Suppressor macrophage (primary cell): ENCODE measurements around the gene HSCB.
"Not testable (repeated sequence)": the region's sequence is repeated elsewhere in the genome, so short reads cannot be mapped to it uniquely, and the experiment has no call there.

ENCODE experiments used
- DNase-seq, 4 experiments: peaks; one replicate each; pipeline ENCODE4 v3.0.0-alpha.2; 2020 to 2022

Gene HSCB

DNA sequence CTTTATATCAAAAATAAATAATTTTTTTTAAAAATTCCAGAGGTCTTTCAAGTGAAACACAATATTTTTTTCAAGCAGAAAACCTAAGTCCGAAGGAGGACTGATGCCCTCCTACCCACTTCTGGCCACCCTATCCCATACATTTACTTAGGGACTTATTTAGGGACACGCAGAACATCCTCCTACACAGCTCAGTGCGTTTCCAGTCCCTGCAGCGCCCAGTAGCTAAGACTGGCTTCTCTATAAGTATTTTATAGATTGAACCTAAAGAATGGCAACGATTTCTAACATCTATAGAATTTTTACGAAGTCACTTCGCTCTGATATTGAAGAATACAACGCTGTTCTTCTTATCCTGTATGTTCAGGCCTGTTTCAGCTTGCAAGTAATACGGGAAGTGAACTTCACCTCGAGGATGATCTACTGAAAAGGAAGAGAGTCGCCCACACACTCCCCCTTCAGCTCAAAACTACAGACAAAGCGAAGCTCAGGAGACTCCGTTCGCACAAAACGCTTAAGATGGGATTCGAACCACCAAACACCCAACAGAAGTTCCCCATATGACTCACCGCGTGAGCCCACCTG, 547 bp upstream of the HSCB start:
- no peak for DNase-seq

DNA sequence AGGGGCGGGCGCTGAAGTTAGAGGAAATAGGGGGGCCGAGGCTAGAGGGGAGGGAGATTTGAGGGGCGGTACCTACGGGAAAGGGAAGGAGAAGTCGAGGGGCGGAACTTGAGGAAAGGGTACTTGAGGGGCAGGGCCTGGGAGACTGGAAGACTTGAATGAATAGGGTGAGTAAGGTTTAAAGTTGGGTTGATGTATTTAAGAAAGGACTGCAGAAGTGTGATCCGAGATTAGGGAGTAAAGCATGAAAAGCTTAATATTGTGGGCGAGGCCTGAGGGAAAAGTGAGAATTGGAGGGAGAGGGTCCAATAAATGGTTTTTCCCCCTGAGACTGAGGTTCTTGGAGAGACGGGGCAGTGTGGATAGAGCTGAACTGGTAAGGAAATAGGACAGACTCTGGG, 723 bp downstream of the HSCB start:
- no peak for DNase-seq

DNA sequence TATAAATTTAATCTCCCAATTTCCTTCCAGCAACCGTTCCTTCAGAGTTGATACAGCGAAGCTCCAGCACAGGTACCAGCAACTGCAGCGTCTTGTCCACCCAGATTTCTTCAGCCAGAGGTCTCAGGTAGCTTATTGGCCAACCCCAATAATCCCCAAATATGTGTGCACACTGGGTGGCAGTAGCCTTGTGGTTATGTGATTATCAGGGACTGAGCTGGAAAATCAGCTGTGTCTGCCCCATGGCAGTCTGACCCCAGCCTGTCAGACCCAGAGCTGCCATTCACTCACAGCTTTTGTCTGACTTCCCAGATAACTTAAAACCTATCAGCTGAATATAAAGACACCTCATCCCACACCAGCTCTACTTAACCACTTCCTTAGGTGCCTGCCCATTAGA, 2.0 kb downstream of the HSCB start:
- DNase-seq, result no peak

DNA sequence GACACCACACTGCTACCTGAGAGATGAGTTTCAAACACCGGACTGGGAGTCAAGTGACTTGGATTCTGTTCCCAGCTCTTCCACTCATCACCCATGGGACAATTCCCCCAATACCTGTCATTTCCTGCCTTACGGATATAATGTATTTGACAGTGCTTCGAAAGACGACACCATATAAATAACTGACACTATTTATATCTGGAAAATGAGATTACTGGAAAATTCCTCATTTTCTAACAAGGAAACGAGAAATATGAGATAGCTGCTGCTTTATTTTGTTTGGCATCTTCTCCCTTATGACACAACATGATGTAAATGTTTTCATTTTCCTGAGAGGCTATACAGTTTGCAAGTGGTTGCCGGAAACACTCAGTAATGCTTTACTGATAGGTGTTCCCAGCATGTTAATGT, 8.6 kb downstream of the HSCB start:
- no peak for DNase-seq

DNA sequence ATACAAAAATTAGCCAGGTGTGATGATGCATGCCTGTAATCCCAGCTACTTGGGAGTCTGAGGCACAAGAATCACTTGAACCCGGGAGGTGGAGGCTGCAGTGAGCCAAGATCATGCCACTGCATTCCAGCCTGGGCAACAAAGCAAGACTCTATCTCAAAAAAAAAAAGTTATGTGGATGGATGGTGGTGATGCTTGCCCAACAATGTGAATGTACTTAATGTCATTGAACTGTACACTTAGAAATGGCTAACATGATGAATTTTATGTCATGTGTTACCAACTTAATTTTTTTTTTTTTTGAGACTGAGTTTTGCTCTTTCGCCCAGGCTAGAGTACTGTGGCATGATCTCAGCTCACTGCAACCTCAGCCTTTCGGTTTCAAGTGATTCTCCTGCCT, 12.7 kb downstream of the HSCB start:
- not testable (repeated sequence) for DNase-seq

DNA sequence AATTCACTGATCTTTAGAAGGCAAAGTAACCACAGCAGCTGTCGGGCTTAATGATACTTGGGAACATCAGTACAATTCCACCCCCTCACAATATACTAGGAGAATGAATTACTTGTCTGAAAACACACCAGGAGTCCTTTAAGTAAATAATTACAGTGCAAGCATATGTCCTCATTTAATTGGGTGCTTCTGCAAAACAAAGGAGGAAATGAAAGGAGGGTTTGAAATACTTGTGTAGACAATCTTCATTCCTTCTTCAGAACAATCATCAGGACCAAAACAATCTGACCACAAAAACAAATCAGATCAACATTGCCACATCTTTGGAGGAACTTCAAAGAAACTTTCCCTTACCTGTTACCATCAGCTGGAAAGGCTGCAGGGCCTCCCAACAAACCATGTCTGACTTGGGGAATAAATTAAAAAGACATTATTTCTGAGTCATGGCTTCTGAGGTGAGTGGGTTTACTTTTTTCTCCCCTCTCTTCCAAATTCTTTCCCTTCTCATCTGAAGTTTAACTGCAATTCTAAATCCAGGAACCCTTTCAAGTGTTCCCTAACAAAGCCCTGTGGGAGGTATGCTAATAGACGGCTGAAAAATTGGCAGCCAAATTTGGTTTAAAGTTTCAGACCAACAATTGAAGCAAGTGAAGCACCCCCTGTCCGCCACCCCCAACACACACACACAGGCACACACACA, 18.2 kb downstream of the HSCB start:
- peak in 2 of 4 experiments; percentile 47 to 55 for DNase-seq

DNA sequence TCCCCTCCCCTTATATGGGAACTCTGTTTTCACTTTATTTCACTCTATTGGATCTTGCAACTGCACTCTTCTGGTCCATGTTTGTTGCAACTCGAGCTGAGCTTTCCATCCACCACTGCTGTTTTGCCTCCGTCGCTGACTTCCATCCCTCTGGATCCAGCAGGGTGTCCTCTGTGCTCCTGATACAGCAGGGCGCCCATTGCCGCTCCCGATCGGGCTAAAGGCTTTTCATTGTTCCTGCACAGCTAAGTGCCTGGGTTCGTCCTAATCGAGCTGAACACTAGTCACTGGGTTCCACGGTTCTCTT, 19.6 kb downstream of the HSCB start:
- no peak for DNase-seq

DNA sequence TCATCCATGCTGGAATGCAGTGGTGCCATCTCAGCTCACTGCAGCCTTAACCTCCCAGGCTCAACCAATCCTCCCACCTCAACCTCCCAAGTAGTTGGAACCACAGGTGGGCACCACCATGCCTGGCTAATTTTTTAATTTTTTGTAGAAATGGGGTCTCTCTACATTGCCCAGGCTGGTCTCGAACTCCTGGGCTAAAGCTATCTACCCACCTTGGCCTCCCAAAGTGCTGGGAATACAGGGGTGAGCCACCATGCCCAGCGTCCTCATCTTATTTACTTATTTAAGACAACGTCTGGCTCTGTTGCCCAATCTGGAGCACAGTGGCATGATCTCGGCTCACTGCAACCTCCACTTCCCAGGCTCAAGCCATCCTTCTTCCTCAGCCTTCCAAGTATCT, 20.2 kb downstream of the HSCB start:
- not testable (repeated sequence) for DNase-seq

DNA sequence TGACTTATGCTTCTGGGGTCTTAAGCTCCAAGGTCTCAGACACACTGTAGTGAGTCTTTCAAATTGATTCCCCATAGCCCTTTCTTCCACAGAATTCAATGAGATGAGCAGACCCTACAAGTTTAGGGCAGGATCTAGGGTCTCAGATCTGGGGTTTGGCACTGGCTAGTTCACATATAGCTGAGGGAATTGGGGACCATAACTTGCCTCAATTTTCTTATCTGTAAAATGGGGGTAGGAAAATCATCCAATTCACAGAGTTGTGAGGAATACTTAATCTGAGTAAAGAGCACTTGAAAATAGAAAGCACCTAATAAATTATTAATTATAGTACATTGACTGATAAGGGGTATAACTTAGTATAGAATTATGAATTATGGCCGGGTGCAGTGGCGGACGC, 24.8 kb downstream of the HSCB start:
- no peak for DNase-seq

DNA sequence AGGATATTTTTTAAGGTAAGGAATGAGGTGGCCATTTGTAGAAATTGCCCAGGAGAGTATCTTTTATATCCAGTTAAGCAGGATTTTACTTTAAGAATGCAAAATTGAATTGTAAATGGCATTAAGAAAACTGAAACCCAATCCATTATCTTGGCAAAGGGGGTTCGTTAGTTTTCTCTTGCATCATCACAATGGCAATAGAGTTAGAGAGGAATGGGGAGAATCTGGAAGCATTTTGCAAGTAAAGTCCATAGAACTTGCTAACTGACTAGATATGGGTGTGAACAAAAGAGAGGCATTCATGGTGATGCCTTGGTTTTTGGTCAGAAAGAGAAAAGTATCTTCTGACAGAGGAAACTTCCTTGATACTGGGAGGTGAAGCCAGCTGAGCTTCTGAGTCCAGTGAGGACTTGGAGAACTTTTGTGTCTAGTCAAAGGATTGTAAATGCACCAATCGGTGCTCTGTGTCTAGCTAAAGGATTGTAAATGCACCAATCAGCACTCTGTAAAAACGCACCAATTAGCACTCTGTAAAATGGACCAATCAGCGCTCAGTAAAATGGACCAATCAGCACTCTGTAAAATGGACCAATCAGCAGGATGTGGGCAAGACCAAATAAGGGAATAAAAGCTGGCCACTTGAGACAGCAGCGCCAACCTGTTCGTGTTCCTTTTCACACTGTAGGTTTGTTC, 27.0 kb downstream of the HSCB start:
- DNase-seq, result no peak

DNA sequence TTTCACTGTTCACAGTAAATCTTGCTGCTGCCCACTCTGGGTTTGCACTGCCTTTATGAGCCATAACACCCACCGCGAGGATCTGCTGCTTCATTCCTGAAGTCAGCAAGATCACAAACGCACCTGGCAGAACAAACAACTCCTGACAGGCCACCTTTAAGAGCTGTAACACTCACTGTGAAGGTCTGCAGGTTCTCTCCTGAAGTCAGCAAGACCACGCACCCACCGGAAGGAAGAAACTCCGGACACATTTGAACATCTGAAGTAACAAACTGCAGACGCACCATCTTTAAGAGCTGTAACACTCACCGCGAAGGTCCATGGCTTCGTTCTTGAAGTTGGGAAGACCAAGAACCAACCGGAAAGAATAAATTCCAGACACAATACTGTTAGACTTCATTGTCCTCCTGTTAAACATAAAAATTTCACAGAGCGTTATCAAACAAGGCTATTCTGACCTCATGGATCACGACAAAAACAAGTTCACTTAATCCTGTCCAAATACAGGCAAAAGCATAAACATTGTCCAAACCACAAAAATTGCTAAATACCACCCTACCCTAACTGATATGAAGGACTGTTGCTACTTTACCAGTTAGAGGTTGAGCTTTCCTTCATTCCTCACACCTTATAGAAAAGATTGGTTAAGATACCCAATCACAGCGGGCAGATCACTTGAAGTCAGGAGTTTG, 27.7 kb downstream of the HSCB start:
- no peak for DNase-seq

DNA sequence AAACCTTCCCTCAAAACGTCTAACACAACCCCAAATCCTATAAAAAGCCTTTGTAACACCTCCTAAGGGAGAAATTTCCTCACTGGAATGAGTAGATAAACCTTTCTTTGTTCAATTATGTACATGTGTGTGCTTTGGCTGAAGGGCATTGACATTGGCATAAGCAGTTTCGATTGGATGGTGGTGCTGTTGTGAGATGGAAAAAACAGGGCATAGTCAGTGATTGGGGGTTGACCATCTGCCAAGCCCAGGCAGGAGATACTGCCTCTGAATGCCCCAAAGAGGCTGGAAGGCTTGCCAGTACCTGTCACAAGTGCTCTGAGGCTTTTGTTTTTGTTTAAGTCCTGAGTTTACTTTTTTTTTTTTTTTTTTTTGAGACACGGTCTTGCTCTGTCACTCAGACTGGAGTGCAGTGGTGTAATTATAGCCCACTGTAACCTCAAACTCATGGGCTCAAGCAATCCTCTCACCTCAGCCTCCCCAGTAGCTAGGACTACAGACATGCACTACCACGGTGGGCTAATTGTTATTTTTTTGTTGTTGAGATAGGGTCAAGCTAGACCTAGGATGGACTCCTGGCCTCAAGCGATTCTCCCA, 29.5 kb downstream of the HSCB start:
- DNase-seq, result no peak

DNA sequence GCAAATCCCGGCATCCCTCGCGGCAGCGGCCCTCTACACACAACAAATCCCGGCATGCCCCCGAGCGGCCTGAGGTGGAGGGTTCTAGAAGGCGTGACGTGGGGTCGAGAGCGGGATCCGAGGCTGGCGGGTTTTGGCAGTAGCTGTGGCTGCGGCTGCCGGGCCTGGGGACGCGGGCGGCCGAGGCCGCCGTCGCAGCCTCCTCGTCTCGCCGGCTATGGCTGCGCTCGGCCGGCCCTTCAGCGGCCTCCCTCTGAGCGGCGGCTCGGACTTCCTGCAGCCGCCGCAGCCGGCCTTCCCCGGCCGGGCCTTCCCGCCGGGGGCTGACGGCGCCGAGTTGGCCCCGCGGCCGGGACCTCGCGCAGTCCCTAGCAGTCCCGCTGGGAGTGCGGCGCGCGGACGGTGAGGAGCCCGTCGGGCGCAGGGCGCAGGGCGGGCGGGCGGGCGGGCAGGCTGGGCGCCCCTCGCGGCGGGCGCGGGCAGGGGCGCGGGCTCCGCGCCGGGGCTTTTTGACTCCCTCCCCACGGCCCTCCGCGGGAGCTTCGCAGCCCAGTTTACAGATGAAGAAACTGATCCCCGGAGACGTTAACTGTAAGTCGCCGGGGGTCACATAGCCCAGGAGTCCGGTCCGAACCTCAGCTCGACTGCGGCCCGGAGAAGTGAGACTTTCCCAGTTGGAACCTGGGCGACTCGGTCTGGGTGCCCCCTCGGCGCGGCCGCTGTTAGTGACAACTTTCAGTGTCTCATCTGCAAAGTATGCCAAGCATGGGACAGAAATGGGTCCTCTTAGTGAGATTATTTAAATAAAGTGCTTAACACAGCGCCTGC, 31.0 kb downstream of the HSCB start, which contains the start of gene CCDC117:
TSS of gene CCDC117 (plus strand) at position 63 of the 828 bp plus-strand sequence. CDS start at position 218, 155 bp downstream.
- DNase-seq, result peak; percentile 93 to 97 (median 97)

DNA sequence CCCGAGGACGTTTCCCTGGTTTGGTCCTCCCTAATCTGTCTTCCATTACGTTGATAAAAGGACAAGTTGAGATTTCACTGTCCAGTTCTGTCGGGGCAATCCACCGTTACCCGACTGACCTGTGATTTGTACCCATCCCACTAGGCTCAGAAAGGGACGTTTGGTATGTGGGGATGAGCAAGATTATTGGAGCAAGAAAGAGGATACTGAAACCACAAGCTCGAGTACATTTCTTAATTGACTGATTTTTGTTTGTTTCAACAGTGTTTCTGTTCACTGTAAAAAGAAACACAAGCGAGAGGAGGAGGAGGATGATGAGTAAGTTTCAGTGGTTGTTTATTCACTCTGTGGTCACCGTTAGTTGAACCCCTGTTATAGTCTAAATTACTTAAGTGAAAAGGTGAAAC, 31.6 kb downstream of the HSCB start:
- peak in 3 of 4 experiments; percentile 30 to 49 (median 40) for DNase-seq

DNA sequence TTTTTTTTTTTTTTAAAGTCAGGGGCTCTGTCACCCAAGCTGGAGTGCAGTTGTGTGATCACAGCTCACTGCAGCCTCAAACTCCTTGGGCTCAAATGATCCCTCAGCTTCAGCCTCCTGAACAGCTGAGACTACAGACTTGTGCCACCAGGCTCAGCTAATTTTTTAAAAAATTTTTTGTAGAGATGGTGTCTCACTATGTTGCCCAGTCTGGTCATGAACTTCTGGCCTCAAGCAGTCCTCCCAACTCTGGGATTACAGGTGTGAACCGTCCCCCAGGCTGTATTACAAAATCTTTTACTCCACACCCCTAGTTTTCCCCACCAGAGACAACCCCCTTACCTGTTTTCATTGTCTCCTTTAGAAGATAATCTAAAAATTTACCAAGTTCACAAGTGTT, 32.5 kb downstream of the HSCB start:
- no peak for DNase-seq

DNA sequence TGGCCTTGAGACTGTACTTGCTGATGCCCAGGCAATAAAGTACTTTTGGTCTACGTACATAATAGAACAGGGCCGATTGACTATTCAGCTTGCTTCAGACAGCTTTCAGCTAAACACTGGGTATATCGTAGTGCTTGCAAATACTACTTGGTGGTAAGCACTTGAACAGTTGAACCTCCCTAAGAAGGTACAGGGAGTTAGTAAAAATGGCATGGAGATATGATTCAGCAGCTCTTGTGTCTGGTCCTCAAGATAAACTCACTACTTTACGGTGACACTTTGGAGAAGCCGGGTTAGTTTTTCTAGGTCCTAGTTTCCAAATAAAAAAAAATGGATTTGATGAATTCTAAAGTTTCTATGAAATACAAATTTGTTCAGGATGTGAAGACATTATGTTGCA, 38.0 kb downstream of the HSCB start:
- no peak for DNase-seq

DNA sequence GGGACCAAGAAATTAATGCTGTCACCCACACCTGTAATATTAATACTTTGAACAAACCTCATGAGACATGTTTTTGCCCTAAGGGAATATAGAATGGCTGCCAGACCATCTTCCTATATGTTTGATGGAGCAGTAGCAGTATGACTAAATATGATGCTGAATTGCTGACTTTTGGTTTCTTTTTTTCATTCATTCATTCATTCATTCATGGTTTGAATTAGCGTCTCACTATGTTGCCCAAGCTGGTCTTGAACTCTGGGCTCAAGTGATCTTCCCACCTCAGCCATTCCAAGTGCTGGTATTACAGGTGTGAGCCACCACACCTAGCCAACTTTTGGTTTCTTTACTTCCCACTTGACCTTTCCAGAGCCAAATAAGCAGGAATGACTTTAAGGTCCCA, 38.5 kb downstream of the HSCB start:
- DNase-seq, result no peak

DNA sequence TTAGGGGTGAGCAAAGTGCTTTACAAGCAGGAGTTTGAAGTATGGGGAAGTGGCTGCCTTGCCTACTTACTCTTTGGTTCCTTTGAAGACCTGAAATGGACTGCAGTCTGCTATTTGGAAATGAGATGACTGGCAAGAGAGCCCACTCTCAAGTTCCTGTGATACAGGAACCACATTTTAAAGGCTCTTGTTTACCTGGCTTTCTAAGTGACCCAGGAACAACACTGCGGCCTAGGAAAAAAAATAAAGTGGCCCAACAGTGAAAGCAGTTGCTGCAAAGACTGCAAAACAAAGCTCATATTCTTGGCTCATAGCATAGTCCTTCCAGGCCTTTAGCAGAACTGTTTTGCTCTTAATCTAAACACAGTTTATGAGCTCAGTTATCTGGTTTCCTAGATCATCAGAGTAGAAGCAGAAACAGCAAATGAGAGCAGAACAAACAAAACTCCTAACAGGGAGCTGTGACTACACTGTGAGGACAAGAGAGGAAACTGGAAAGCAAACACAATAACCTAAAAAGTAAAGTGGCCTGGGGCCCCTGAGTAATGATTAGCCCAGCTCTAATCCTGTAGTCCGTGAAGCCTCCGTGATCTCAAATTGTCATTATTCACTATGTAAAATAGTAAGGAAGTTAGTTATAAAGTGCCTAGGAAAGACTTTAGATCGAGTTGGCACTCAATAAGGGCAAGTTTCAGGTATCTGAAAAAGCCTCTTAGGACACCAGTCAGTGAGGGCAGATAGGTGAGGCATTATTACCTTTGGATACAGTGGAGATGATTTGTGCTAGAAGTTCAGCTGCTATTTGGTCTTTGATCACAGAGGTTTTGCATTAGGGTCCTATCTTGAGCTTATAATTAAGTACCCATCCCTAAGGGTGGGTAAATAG, 42.2 kb downstream of the HSCB start:
- peak in 3 of 4 experiments; percentile 37 to 46 (median 37) for DNase-seq

DNA sequence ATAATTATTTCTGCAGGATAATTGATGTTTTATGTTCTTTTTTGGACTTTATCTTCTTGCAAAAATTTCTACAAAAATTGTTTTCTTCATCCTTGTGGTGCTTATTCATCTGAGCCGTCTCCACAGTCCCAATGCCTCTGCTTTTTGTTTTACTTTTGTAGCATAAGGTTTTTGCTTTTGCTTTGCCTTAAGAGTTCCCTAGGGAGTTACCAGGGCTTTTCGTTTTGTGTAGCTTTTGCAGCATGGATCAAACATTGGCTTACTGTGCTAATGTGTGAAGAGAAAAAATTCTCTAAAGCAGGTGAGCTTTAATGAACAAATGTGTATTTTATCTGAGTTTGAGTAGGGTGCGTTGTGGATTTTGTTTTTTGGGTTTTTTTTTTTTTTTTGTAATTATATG, 46.8 kb downstream of the HSCB start:
- no peak for DNase-seq

DNA sequence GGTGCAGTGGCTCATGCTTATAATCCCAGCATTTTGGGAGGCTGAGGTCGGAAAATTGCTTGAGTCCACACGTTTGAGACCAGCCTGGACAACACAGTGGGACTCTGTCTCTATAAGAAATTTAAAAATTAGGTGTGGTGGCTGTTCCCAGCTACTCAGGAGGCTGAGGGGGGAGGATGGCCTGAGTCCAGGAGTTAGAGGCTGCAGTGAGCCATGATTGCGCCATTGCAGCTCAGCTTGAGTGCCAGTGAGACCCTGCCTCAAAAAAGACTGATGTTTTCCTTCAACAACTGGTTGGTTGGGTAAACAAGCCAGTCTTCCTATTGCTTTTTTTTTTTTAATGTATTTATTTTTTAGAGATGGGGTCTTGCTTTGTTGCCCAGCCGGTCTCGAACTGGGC, 49.3 kb downstream of the HSCB start:
- no peak for DNase-seq

DNA sequence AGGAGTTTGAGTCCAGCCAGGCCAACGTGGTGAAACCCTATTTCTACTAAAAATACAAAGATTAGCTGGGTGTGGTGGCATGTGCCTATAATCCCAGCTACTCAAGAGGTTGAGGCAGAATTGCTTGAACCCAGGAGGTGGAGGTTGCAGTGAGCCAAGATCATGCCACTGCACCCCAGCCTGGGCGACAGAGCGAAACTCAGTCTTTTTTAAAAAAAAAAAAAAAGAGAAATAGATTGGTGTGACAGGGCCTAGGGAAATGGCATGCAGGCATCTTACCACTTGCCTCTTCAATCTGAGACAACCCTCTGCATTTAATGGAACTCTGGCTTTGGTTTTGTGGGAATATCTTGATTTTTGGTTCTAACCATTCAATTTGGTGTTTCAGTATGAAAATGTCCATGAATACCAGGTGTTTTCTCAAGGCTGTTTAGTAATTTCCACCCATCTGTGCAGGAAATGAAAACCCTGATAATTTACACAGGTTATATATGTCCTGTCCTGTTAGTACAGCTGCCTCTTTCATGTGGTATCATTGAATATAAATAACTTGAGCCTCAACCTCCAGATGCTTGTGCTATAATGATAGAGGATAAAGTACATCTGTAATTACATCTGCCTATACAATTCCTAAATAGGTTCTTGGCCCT, 50.1 kb downstream of the HSCB start:
- DNase-seq, result no peak
